Measurements from ENCODE around the gene RALGAPA1.

- TF ChIP-seq CTCF (IDR thresholded peaks at IDR 0.05; ENCODE audit: poor library complexity) = no peak
- TF ChIP-seq EZH2phosphoT487 (IDR thresholded peaks at IDR 0.05; ENCODE audit: low read depth, severe bottlenecking, unreplicated experiment) = no peak
These were observed 139.3 kb downstream of the RALGAPA1 start for GRCh38 chr14:35669782-35670181.

Measured in hepatocyte (in vitro differentiated cells).